ENCODE results near the gene SH2D3C. TPM values are rescaled to one million over a fixed set of nuclear protein-coding genes. Genes with fewer than 3 reads are reported as not detected.

SH2D3C gene
- total and polyA plus RNA-seq, 2 of the 8 experiments (the other 6 are each of a cell fraction or from before 2014, with no cell fraction given), result 6.4 to 8.1 TPM

- TF ChIP-seq CHD7 (IDR thresholded peaks at IDR 0.05; ENCODE audit: insufficient replicate concordance, low read length) (no peak), TCF12 (IDR thresholded peaks at IDR 0.05; ENCODE audit: low read depth, low read length) (no peak)
Observed at GRCh38 chr9:127802576-127803443, 24.3 kb upstream of the SH2D3C start, which contains the start of gene FPGS (continued).
